GM21717 (cell line): ENCODE measurements around the gene AGPAT3.
"Not testable (repeated sequence)": the region's sequence is repeated elsewhere in the genome, so short reads cannot be mapped to it uniquely, and the experiment has no call there.

Source experiments
- ATAC-seq: cut with Tn5 transposase; IDR thresholded peaks from one replicate; pipeline ENCODE4 v1.9.1; 2021; ENCODE audit warnings: mild to moderate bottlenecking, moderate library complexity; ENCODE audit not compliant: unreplicated experiment

The AGPAT3 gene

DNA sequence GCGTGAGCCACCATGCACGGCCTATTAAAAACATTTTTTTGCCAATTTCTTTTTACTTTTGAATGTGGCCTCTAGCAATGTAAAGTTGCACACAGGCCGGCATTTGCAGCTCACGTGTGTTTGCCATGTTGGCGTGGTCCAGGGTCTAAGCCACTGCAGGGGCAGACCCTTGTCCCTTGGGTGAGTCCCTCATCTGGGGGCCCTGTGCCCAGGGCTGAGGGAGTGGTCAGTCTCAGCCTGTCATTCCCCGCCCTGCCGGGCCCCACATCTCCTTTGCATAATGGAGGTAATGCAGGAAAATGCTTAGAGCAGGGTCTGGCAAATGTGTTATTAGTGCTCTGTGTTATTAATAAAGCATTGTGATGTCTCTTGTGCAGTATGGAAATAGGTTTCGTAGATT, 16.9 kb downstream of the AGPAT3 start:
- ATAC-seq = no peak

DNA sequence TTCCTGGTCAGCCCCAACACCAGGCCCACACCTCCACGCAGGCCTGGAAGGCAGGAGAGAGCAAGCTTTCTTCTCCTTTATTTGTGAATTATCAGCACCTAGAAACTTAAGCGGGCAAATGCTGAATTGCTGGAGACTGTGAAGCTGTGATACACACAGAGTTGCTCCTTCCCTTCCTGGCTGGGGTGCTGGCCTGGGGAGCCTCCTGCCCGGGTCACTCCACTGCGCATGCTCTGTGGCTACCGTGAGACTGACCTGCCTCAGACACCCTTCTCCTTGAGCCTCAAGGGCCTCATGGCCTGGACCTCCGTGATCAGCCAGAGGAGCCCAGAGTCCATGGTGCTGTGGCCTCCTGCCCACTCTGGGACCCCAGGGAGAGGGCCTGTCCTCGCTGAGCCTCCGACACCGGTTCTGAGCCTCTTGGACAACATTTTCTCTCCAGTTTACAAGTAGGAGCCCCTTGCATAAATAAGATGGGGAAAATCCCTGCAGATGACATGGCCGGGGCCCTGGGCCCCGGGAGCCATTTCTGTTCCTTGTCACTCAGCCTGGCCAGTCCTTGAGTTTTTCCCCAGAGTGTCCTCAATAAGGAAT, 18.0 kb downstream of the AGPAT3 start:
- ATAC-seq = no peak

GRCh38 chr21:43884012-43884860, 19.2 kb downstream of the AGPAT3 start:
- ATAC-seq = no peak

- ATAC-seq = no peak
Observed at GRCh38 chr21:43884861-43885417, 19.9 kb downstream of the AGPAT3 start.

- ATAC-seq = no peak
Observed at GRCh38 chr21:43885721-43886120, 20.7 kb downstream of the AGPAT3 start.

DNA sequence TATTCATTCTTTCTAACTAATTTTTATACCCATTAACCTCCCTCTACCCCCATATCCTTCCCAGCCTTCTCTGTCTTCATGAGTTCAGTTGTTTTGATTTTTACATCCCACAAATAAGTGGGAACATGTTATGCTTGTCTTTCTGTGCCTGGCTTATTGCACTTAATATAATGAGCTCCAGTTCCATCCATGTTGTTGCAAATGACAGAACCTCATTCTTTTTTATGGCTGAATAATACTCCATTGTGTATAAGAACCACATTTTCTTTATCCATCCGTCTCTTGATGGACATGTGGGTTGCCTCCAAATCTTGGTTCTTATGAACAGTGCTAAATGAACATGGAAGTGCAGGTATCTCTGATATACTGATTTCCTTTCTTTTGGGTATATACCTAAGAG, 21.5 kb downstream of the AGPAT3 start:
- no peak for ATAC-seq

DNA sequence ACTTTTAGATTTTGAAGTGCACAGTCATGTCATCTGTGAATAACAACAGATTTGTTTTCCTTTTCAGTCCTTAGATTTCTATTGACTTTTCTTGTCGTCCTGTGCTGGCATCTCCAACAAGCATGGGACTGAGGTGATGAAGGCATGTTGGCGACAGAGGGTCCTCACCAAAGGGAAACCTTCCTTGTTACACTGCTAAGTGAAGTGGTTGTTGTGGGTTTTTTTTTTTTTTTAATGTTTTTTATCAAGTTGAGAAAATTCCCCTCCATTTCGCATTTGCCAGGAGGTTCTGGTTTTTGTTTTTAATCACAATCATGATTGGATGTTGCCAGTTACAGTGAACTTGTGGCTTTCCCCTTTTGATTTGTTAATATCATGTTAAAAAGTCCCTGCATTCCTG, 24.0 kb downstream of the AGPAT3 start:
- no peak for ATAC-seq

DNA sequence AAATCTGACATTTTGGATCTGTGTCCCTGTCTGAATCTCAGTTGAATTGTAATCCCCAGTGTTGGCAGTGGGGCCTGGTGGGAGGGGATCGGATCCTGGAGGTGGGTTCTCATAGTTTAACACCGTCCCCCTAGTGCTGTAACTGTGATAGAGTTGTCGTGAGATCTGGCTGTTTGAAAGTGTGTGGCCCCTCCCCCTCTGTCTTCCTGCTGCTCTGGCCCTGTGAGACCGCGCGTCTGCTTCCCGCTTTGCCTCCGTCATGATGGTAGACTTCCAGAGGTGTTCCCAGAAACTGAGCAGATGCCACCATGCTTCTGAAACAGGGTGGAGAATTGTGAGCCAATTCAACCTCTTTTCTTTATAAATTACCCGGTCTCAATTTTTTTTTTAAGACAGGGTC, 25.0 kb downstream of the AGPAT3 start:
- ATAC-seq = no peak

- ATAC-seq = no peak
Observed at GRCh38 chr21:43892334-43892733, 27.3 kb downstream of the AGPAT3 start.

- peak; percentile 17 for ATAC-seq
Observed at GRCh38 chr21:43892984-43893535, 28.0 kb downstream of the AGPAT3 start.

- peak; percentile 64 for ATAC-seq
Observed at GRCh38 chr21:43893536-43894205, 28.6 kb downstream of the AGPAT3 start.

- no peak for ATAC-seq
Observed at GRCh38 chr21:43894206-43894577, 29.2 kb downstream of the AGPAT3 start.

GRCh38 chr21:43895196-43895595, 30.2 kb downstream of the AGPAT3 start:
- no peak for ATAC-seq

DNA sequence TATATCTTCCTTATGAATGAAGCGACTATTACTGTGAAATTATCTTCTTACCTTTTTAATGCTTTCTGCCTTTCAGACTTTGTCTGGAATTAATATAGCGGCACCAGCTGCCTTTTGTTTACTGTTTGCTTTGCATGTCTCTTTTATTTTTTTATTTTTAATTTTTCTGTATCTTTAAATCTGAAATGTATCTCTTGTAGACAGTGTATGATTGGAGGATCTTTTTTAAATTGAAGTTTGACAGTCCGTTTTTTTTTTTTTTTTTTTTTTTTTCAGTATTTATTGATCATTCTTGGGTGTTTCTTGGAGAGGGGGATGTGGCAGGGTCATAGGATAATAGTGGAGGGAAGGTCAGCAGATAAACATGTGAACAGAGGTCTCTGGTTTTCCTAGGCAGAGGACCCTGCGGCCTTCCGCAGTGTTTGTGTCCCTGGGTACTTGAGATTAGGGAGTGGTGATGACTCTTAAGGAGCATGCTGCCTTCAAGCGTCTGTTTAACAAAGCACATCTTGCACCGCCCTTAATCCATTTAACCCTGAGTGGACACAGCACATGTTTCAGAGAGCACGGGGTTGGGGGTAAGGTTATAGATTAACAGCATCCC, 31.8 kb downstream of the AGPAT3 start:
- not testable (repeated sequence) for ATAC-seq

DNA sequence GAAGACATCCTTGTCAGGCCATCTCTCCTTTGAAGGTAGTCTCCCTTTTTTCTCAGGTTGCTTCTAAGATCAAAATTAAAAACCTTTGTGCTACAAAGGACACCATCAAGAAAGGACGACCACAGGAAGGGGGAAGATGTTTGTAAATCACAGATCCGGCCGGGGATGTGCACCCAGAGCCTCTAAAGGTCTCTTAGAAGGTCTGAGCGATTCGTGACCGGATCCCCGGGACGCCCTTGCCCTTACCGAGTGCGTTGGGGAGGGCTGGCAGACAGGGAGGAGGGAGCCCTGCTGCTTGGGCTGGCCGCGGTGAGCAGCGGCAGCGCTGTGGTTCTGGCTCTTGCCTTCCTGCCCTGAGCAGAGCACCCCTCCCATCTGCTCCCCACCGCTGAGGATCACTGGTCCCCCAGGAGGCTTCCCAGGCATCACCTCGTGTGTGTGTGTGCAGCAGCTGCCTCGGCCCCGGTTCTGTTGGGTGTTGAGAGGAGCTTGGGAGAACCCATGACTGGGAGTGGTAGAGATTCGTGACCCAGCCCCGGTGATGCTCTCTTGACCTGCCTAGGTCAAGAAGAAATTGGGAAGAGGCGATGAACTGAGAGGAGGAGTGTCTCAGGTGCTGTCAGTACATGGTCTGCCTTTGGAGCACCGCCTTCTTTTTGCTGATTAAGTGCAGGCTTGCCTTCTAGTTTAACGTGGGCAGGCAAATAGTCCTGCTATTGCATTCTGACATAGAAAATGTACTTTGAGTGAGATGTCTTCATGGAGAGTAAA, 34.5 kb downstream of the AGPAT3 start:
- ATAC-seq = no peak

- ATAC-seq = no peak
Observed at GRCh38 chr21:43900078-43900385, 35.0 kb downstream of the AGPAT3 start.

GRCh38 chr21:43900690-43901089, 35.7 kb downstream of the AGPAT3 start:
- no peak for ATAC-seq

DNA sequence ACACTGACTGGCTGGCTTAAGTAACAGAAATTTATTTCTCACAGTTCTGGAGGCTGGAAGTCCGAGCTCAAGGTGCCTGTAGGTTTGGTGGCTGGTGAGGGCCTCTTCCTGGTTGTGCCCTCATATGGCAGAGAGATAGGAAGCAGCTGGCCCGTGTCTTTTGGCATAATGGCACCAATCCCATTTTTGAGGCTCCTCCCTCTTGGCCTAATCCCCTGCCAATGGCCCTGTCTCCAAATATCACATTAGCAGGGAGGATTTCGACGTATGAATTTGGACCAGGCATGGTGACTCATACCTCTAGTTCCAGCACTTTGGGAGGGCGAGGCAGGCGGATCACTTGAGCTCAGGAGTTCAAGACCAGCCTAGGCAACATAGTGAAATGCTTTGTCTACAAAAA, 37.4 kb downstream of the AGPAT3 start:
- no peak for ATAC-seq

DNA sequence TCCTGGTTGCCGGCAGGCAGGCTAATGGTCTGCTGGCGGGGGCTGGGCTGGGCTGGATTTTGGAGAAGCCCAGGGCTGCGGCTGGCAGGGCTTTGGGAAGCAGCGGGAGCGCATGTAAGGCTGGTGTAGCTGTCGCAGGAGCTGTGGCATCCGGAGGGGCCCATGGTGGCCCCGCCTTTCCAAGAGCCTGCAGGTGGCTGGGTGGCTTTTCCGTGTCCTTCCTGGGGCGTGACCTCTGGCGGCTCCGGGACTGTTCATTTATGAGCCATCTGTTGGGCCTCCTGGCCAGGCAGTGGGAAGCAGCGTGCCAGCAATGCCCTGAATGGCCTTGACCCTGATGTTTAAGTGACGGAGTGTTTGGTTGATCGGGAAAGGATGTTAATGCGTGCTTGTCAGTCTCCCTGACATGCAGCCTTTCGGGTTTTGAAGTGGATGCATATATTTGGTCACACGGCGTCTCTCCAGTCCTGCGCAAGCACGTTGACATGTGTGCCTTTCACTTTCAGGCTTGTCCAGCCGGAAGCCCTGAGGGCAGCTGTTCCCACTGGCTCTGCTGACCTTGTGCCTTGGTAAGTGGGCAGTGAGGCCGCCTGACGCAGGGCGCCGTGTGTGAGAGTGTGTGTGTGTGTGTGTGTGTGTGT, 38.5 kb downstream of the AGPAT3 start:
- ATAC-seq = no peak

- ATAC-seq = no peak
Observed at GRCh38 chr21:43904331-43904781, 39.3 kb downstream of the AGPAT3 start.
